Keratinocyte (primary cell): ENCODE measurements around the gene MAST3. TPM values are rescaled to one million over a fixed set of nuclear protein-coding genes. Genes with fewer than 3 reads are reported as not detected.

Source experiments
- DNase-seq: peaks from one replicate; pipeline ENCODE4 v3.0.0-alpha.2; 2011; ENCODE audit warnings: low read depth, missing footprints, low spot score
- FAIRE-seq: peaks from 2 replicates; lab custom pipeline; 2011; peaks lifted over from hg19 to GRCh38; lab: Jason Lieb, UNC
- H2AFZ ChIP-seq: 2 replicates; pipeline ENCODE4 v1.6.0; 2012; ENCODE audit warnings: low read length, control low read depth, inconsistent platforms; ENCODE audit not compliant: control insufficient read depth
- H3K27ac ChIP-seq: 2 replicates; pipeline ENCODE4 v1.5.1; 2011; ENCODE audit warnings: low read length; ENCODE audit not compliant: control insufficient read depth, insufficient read depth
- H3K27me3 ChIP-seq: 3 replicates; pipeline ENCODE4 v1.6.0; 2011; ENCODE audit warnings: low read length; ENCODE audit not compliant: control insufficient read depth, insufficient read depth; ENCODE audit errors: extremely low read depth
- H3K36me3 ChIP-seq, 2 experiments: 2 replicates in 1 of 2; 3 replicates in 1 of 2; pipeline ENCODE4 v1.5.1; 2011; ENCODE audit warnings: low read length in 2 of 2, mild to moderate bottlenecking in 1 of 2; ENCODE audit not compliant: control insufficient read depth in 2 of 2, insufficient read depth in 2 of 2; ENCODE audit errors: extremely low read depth in 1 of 2
- H3K4me1 ChIP-seq: 3 replicates; pipeline ENCODE4 v1.5.1; 2011; ENCODE audit warnings: low read length; ENCODE audit not compliant: control insufficient read depth, insufficient read depth; ENCODE audit errors: extremely low read depth
- H3K4me2 ChIP-seq: 3 replicates; pipeline ENCODE4 v1.6.0; 2011; ENCODE audit warnings: low read depth, low read length; ENCODE audit not compliant: control insufficient read depth, insufficient read depth; ENCODE audit errors: extremely low read depth
- H3K4me3 ChIP-seq, 3 experiments: fragments of 200-600 bp in 1 of 3; sonication (generic) in 1 of 3; 2 replicates in 2 of 3; 3 replicates in 1 of 3; pipeline ENCODE4 v1.5.1; 2011 to 2016; ENCODE audit warnings: low read length in 3 of 3, mild to moderate bottlenecking in 3 of 3, control low read depth in 2 of 3, inconsistent platforms in 1 of 3, low read depth in 1 of 3, mixed read lengths in 1 of 3, mixed run types in 1 of 3, moderate library complexity in 1 of 3; ENCODE audit not compliant: control insufficient read depth in 2 of 3, insufficient read depth in 2 of 3; ENCODE audit errors: extremely low read depth in 1 of 3
- H3K79me2 ChIP-seq: 2 replicates; pipeline ENCODE4 v1.6.0; 2012; ENCODE audit warnings: low read length; ENCODE audit not compliant: control insufficient read depth, insufficient read depth
- H3K9ac ChIP-seq: 3 replicates; pipeline ENCODE4 v1.6.0; 2011; ENCODE audit warnings: low read length; ENCODE audit not compliant: control insufficient read depth, insufficient read depth; ENCODE audit errors: extremely low read depth
- H3K9me1 ChIP-seq: 3 replicates; pipeline ENCODE4 v1.6.0; 2011; ENCODE audit warnings: low read length; ENCODE audit not compliant: control insufficient read depth, insufficient read depth; ENCODE audit errors: extremely low read depth
- H3K9me3 ChIP-seq: 2 replicates; pipeline ENCODE4 v1.5.1; 2012; ENCODE audit warnings: low read depth, low read length; ENCODE audit not compliant: control insufficient read depth
- H4K20me1 ChIP-seq: 3 replicates; pipeline ENCODE4 v1.6.0; 2011; ENCODE audit warnings: low read length; ENCODE audit not compliant: control insufficient read depth, insufficient read depth; ENCODE audit errors: extremely low read depth
- EZH2 ChIP-seq: IDR thresholded peaks from one replicate; pipeline ENCODE4 v1.6.1; 2012; ENCODE audit warnings: inconsistent platforms, mild to moderate bottlenecking, low read length, moderate library complexity
- dilution Hi-C: fragments of 300-500 bp; cut with MboI; formaldehyde crosslinking; loops from one replicate; pipeline ENCODE4 v1.7.0; 2020; ENCODE audit warnings: low sequenced_read_pairs; ENCODE audit not compliant: extremely low pct_ligation_motif_present
- polyA plus RNA-seq, 5 experiments: library from polyadenylated mRNA; depleted of rRNA in 3 of 5; stranded (reverse) in 3 of 5; stranded (forward) in 1 of 5; unstranded in 1 of 5; fragments of >200 nt; gene quantifications; 1 replicate in 1 of 5; 2 replicates in 3 of 5; 3 replicates in 1 of 5; pipeline versions ENCODE4 v1.2.1 to v1.2.3, GENCODE V29; 2011 to 2012; ENCODE audit warnings: missing spikeins in 2 of 5, low read depth in 1 of 5, low replicate concordance in 1 of 5
- TF ChIP-seq, protein P1 (sequence below), 3 experiments: IDR thresholded peaks in 1 of 3; conservative IDR thresholded peaks in 1 of 3; optimal IDR thresholded peaks in 1 of 3; 2 replicates in 2 of 3; 3 replicates in 1 of 3; pipeline versions ENCODE3 to v1.5.1; 2011; ENCODE audit warnings: low read length in 3 of 3, mild to moderate bottlenecking in 3 of 3, moderate library complexity in 2 of 3, control low read depth in 1 of 3, inconsistent platforms in 1 of 3; ENCODE audit not compliant: insufficient read depth in 2 of 3; ENCODE audit errors: extremely low read depth in 1 of 3

The MAST3 gene
- polyA plus RNA-seq, 1 donor (not counting 4 experiments of a cell fraction or from before 2014, with no cell fraction given): 0.73 TPM

- H3K9ac ChIP-seq: no peak overlapping the region
- no peak for DNase-seq
- no peak for TF ChIP-seq EZH2
- TF ChIP-seq, protein P1, sequence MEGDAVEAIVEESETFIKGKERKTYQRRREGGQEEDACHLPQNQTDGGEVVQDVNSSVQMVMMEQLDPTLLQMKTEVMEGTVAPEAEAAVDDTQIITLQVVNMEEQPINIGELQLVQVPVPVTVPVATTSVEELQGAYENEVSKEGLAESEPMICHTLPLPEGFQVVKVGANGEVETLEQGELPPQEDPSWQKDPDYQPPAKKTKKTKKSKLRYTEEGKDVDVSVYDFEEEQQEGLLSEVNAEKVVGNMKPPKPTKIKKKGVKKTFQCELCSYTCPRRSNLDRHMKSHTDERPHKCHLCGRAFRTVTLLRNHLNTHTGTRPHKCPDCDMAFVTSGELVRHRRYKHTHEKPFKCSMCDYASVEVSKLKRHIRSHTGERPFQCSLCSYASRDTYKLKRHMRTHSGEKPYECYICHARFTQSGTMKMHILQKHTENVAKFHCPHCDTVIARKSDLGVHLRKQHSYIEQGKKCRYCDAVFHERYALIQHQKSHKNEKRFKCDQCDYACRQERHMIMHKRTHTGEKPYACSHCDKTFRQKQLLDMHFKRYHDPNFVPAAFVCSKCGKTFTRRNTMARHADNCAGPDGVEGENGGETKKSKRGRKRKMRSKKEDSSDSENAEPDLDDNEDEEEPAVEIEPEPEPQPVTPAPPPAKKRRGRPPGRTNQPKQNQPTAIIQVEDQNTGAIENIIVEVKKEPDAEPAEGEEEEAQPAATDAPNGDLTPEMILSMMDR (optimal IDR thresholded peaks at IDR 0.05 in 1 of 3, IDR thresholded peaks at IDR 0.05 in 1 of 3, conservative IDR thresholded peaks at IDR 0.05 in 1 of 3; ENCODE audit: extremely low read depth in 1 of 3, insufficient read depth in 2 of 3, low read length in 3 of 3): no peak
- no peaks in the 10 kb centered on the region for H3K9me1 ChIP-seq
- no peaks in the 10 kb centered on the region for H3K9me3 ChIP-seq
- H3K27ac ChIP-seq: no peak overlapping the region
- no peak overlapping the region for H3K4me3 ChIP-seq
- dilution Hi-C loops: no loop called here
- peaks cover 17% of the 10 kb centered on the region for H3K79me2 ChIP-seq
- no peaks in the 10 kb centered on the region for H3K27me3 ChIP-seq
- H3K4me2 ChIP-seq: no peak overlapping the region
- H3K4me1 ChIP-seq: peaks cover 15% of the 10 kb centered on the region
- H2AFZ ChIP-seq: no peak overlapping the region
- H3K36me3 ChIP-seq: peaks cover 2 to 4% of the 10 kb centered on the region in 2 experiments
- no peaks in the 10 kb centered on the region for H4K20me1 ChIP-seq
- no peak for FAIRE-seq
Observed at GRCh38 chr19:18150776-18151624, 53.4 kb downstream of the MAST3 start.

DNA sequence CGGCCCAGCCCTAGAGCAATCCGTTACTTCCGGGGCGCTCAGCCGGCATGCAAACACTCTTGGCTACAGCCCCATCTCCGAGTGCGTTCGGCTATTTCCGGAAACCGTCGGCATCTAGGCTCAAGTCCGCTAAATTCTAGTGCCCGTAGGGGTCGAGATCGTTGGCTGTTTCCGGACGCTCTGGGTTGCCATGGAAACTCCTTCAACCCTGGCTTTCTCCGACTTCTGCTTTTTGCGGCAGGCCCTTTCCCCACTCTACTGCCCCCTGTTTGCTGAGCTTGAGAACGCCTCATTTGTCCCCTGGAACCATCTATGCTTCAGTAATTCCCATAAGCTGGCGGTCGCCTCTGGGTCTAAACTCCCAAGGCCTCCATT is 54.9 kb downstream of the MAST3 start:
- H2AFZ ChIP-seq: peak overlapping the region; percentile 94

More for the DNA sequence above, 54.9 kb downstream of the MAST3 start:
- no peaks in the 10 kb centered on the region for H3K27me3 ChIP-seq
- FAIRE-seq (peak; percentile 83), DNase-seq (peak; percentile 85)
- TF ChIP-seq, protein P1 (optimal IDR thresholded peaks at IDR 0.05 in 1 of 3, IDR thresholded peaks at IDR 0.05 in 1 of 3, conservative IDR thresholded peaks at IDR 0.05 in 1 of 3; ENCODE audit: extremely low read depth in 1 of 3, insufficient read depth in 2 of 3, low read length in 3 of 3): peak; percentile 37 to 75 (median 66)
- no peak for TF ChIP-seq EZH2
- no peaks in the 10 kb centered on the region for H3K9me3 ChIP-seq
- dilution Hi-C loops: no loop called here
- peaks cover 17% of the 10 kb centered on the region for H3K79me2 ChIP-seq
- H3K4me1 ChIP-seq: peaks cover 23% of the 10 kb centered on the region
- H3K9ac ChIP-seq: peak overlapping the region; percentile 96
- H3K4me2 ChIP-seq: peak overlapping the region; percentile 93
- no peaks in the 10 kb centered on the region for H3K9me1 ChIP-seq
- peaks cover 2 to 4% of the 10 kb centered on the region in 2 experiments for H3K36me3 ChIP-seq
- peak overlapping the region; percentile 61 to 85 (median 79) for H3K4me3 ChIP-seq
- H3K27ac ChIP-seq: peak overlapping the region; percentile 96
- no peaks in the 10 kb centered on the region for H4K20me1 ChIP-seq
